H9 (cell line): Measurements from ENCODE around the gene GCG. TPM values are rescaled to one million over a fixed set of nuclear protein-coding genes. Genes with fewer than 3 reads are reported as not detected.

Source experiments
- DNase-seq: peaks from one replicate; pipeline ENCODE4 v3.0.0-alpha.2; 2017
- H2AFZ ChIP-seq: one replicate; pipeline ENCODE4 v1.6.1; 2013; ENCODE audit warnings: mild to moderate bottlenecking, low read length, control low read depth, moderate library complexity
- H2AK5ac ChIP-seq: 2 replicates; pipeline ENCODE4 v1.6.1; 2013; ENCODE audit warnings: low read length, control low read depth, mixed read lengths; ENCODE audit not compliant: insufficient read length
- H2BK120ac ChIP-seq: one replicate; pipeline ENCODE4 v1.6.1; 2013; ENCODE audit warnings: low read depth, mild to moderate bottlenecking, low read length, control low read depth, inconsistent platforms; ENCODE audit not compliant: poor library complexity, severe bottlenecking
- H2BK12ac ChIP-seq: 2 replicates; pipeline ENCODE4 v1.6.1; 2013; ENCODE audit warnings: low read length, control low read depth, mixed read lengths, low read depth; ENCODE audit not compliant: insufficient read length
- H2BK15ac ChIP-seq: 2 replicates; pipeline ENCODE4 v1.6.1; 2013; ENCODE audit warnings: low read depth, low read length, control low read depth
- H2BK20ac ChIP-seq: one replicate; pipeline ENCODE4 v1.6.1; 2013; ENCODE audit warnings: low read depth, mild to moderate bottlenecking, low read length, control low read depth, inconsistent platforms; ENCODE audit not compliant: poor library complexity, severe bottlenecking
- H2BK5ac ChIP-seq: 2 replicates; pipeline ENCODE4 v1.6.1; 2013; ENCODE audit warnings: low read length, control low read depth, mixed read lengths; ENCODE audit not compliant: insufficient read length
- H3K14ac ChIP-seq: 2 replicates; pipeline ENCODE4 v1.6.1; 2013; ENCODE audit warnings: low read length, control low read depth; ENCODE audit not compliant: insufficient read depth
- H3K18ac ChIP-seq: 2 replicates; pipeline ENCODE4 v1.6.1; 2013; ENCODE audit warnings: low read depth, mild to moderate bottlenecking, mixed read lengths, low read length, control low read depth; ENCODE audit not compliant: insufficient read length
- H3K23ac ChIP-seq: 2 replicates; pipeline ENCODE4 v1.6.1; 2013; ENCODE audit warnings: low read length, control low read depth, mixed read lengths, low read depth; ENCODE audit not compliant: insufficient read length
- H3K23me2 ChIP-seq: 2 replicates; pipeline ENCODE4 v1.6.1; 2013; ENCODE audit warnings: low read depth, mild to moderate bottlenecking, mixed read lengths, low read length, control low read depth; ENCODE audit not compliant: insufficient read length, poor library complexity, severe bottlenecking
- H3K27ac ChIP-seq: 2 replicates; pipeline ENCODE4 v1.5.1; 2013; ENCODE audit warnings: low read length, control low read depth, mixed read lengths, low read depth; ENCODE audit not compliant: insufficient read length
- H3K27me3 ChIP-seq: 2 replicates; pipeline ENCODE4 v1.6.1; 2013; ENCODE audit warnings: low read length, control low read depth, inconsistent platforms; ENCODE audit not compliant: insufficient read depth
- H3K4ac ChIP-seq: 2 replicates; pipeline ENCODE4 v1.6.1; 2013; ENCODE audit warnings: low read depth, mild to moderate bottlenecking, control low read depth, inconsistent platforms, low read length, moderate library complexity
- H3K4me1 ChIP-seq: 2 replicates; pipeline ENCODE4 v1.6.1; 2013; ENCODE audit warnings: low read length, control low read depth, inconsistent platforms; ENCODE audit not compliant: insufficient read depth
- H3K4me2 ChIP-seq: 2 replicates; pipeline ENCODE4 v1.6.1; 2013; ENCODE audit warnings: low read length, control low read depth, mixed read lengths; ENCODE audit not compliant: insufficient read length, insufficient read depth
- H3K56ac ChIP-seq: 2 replicates; pipeline ENCODE4 v1.6.1; 2013; ENCODE audit warnings: low read depth, mild to moderate bottlenecking, mixed read lengths, low read length, control low read depth; ENCODE audit not compliant: insufficient read length
- H3K79me1 ChIP-seq: 2 replicates; pipeline ENCODE4 v1.6.1; 2013; ENCODE audit warnings: low read depth, mild to moderate bottlenecking, moderate library complexity, low read length, control low read depth, inconsistent platforms; ENCODE audit not compliant: insufficient read depth, poor library complexity, severe bottlenecking
- H3K79me2 ChIP-seq: 2 replicates; pipeline ENCODE4 v1.6.1; 2013; ENCODE audit warnings: low read length, control low read depth, inconsistent platforms; ENCODE audit not compliant: insufficient read depth
- H3K9ac ChIP-seq: 2 replicates; pipeline ENCODE4 v1.6.1; 2013; ENCODE audit warnings: low read length, control low read depth, mixed read lengths; ENCODE audit not compliant: insufficient read length; ENCODE audit errors: extremely low read depth
- H3K9me3 ChIP-seq: one replicate; pipeline ENCODE4 v1.6.1; 2013; ENCODE audit warnings: low read depth, low read length, inconsistent platforms; ENCODE audit not compliant: control insufficient read depth
- H3T11ph ChIP-seq: one replicate; pipeline ENCODE4 v1.6.1; 2013; ENCODE audit warnings: mild to moderate bottlenecking, low read length, control low read depth, inconsistent platforms
- H4K20me1 ChIP-seq: one replicate; pipeline ENCODE4 v1.6.1; 2013; ENCODE audit not compliant: control insufficient read depth, insufficient read length, insufficient read depth
- H4K5ac ChIP-seq: 2 replicates; pipeline ENCODE4 v1.6.1; 2013; ENCODE audit warnings: low read depth, mild to moderate bottlenecking, mixed read lengths, low read length, control low read depth; ENCODE audit not compliant: insufficient read length
- H4K8ac ChIP-seq: replicated peaks from 2 replicates; pipeline ENCODE4 v1.6.1; 2013; ENCODE audit warnings: low read length, control low read depth, mixed read lengths, low read depth; ENCODE audit not compliant: insufficient read length
- H4K91ac ChIP-seq: 2 replicates; pipeline ENCODE4 v1.6.1; 2013; ENCODE audit warnings: low read depth, mild to moderate bottlenecking, moderate library complexity, mixed read lengths, low read length, control low read depth; ENCODE audit not compliant: insufficient read length
- H3K27ac Mint-ChIP-seq, 3 experiments: 2 replicates in 2 of 3; 3 replicates in 1 of 3; pipeline ENCODE4 v1.8.0; 2020 to 2021; ENCODE audit warnings: mixed read lengths in 3 of 3, mild to moderate bottlenecking in 1 of 3, moderate library complexity in 1 of 3
- H3K27me3 Mint-ChIP-seq: 2 replicates; pipeline ENCODE4 v1.8.0; 2021; ENCODE audit warnings: low read depth, mild to moderate bottlenecking, moderate library complexity, mixed read lengths
- H3K36me3 Mint-ChIP-seq, 3 experiments: 2 replicates in 2 of 3; 3 replicates in 1 of 3; pipeline ENCODE4 v1.8.0; 2020 to 2021; ENCODE audit warnings: low read depth in 3 of 3, mixed read lengths in 3 of 3; ENCODE audit not compliant: insufficient read depth in 1 of 3
- H3K4me1 Mint-ChIP-seq, 2 experiments: 2 replicates each; pipeline ENCODE4 v1.8.0; 2020; ENCODE audit warnings: mixed read lengths in 2 of 2
- H3K4me3 Mint-ChIP-seq, 2 experiments: 2 replicates in 1 of 2; 3 replicates in 1 of 2; pipeline ENCODE4 v1.8.0; 2020 to 2021; ENCODE audit warnings: mild to moderate bottlenecking in 2 of 2, mixed read lengths in 2 of 2, moderate library complexity in 1 of 2
- H3K9me3 Mint-ChIP-seq, 2 experiments: 2 replicates in 1 of 2; 3 replicates in 1 of 2; pipeline ENCODE4 v1.8.0; 2020; ENCODE audit warnings: mild to moderate bottlenecking in 2 of 2, mixed read lengths in 2 of 2, moderate library complexity in 1 of 2
- CTCF ChIP-seq: fragments of 200-600 bp; sonication (generic); conservative IDR thresholded peaks from 3 replicates; pipeline ENCODE4 v1.8.0; 2021; ENCODE audit warnings: antibody characterized with exemption, mild to moderate bottlenecking
- WGBS: extraction: QIAGEN DNeasy Blood & Tissue Kit; methylation state at CpG from one replicate; pipeline ENCODE4 v1.1.7; 2013; ENCODE audit warnings: missing lambda C conversion rate, low lambda C conversion rate, mixed read lengths; ENCODE audit not compliant: insufficient read length; ENCODE audit errors: extremely low coverage; 5-methylcytosine and 5-hydroxymethylcytosine counted together
- total RNA-seq: library from RNA; stranded (reverse); gene quantifications from 2 replicates; pipeline ENCODE4 v1.2.1, GENCODE V29; 2021

The GCG gene
- total RNA-seq, 1 experiment from 2014 or later: not detected

GRCh38 chr2:162149466-162149865, 2.6 kb downstream of the GCG start:
- Histone ChIP-seq H3K9ac (no peak overlapping the region), H3K9me3 (no peaks in the 10 kb centered on the region), H4K8ac (no peak overlapping the region), H3T11ph (no peak overlapping the region), H3K18ac (no peak overlapping the region), H4K91ac (no peak overlapping the region), H3K27ac (no peak overlapping the region), H3K4me2 (no peak overlapping the region), H3K4ac (no peak overlapping the region), H4K20me1 (no peaks in the 10 kb centered on the region), H3K56ac (no peak overlapping the region), H4K5ac (no peak overlapping the region), H2AK5ac (no peak overlapping the region), H2BK120ac (no peak overlapping the region), H2BK5ac (no peak overlapping the region), H3K27me3 (no peaks in the 10 kb centered on the region), H3K23ac (no peak overlapping the region), H3K79me2 (no peaks in the 10 kb centered on the region), H3K4me1 (peaks cover 3% of the 10 kb centered on the region; the same call in 1 of the 2 replicates), H2AFZ (no peak overlapping the region), H2BK12ac (no peak overlapping the region), H3K23me2 (no peaks in the 10 kb centered on the region), H2BK15ac (no peak overlapping the region), H3K79me1 (no peaks in the 10 kb centered on the region), H2BK20ac (no peak overlapping the region), H3K14ac (no peak overlapping the region)
- no peaks in the 10 kb centered on the region for H3K36me3 Mint-ChIP-seq
- H3K27ac Mint-ChIP-seq: no peak overlapping the region
- no peak overlapping the region for H3K4me3 Mint-ChIP-seq
- TF ChIP-seq CTCF: no peak
- peaks cover 13% of the 10 kb centered on the region for H3K27me3 Mint-ChIP-seq
- WGBS: no CpG with 5 or more reads among the region's 2 CpGs
- DNase-seq: no peak
- no peaks in the 10 kb centered on the region for H3K9me3 Mint-ChIP-seq
- peaks cover 5 to 10% of the 10 kb centered on the region in 2 experiments; a peak in 2 of 4 replicates for H3K4me1 Mint-ChIP-seq
